Vagina (tissue), 2 donors: ENCODE data around the gene RAB3IL1. TPM values are rescaled to one million over a fixed set of nuclear protein-coding genes. Genes with fewer than 3 reads are reported as not detected.
"Not testable (repeated sequence)": the region's sequence is repeated elsewhere in the genome, so short reads cannot be mapped to it uniquely, and the experiment has no call there.

Source experiments
- DNase-seq, 2 donors: peaks; one replicate each; pipeline ENCODE4 v3.0.0-alpha.2; 2017; ENCODE audit errors: extremely low spot score in 2 of 2
- H3K27ac ChIP-seq: fragments of 200-600 bp; sonication (generic); one replicate; pipeline ENCODE4 v1.5.1; 2019
- H3K27me3 ChIP-seq: fragments of 200-600 bp; sonication (generic); one replicate; pipeline ENCODE4 v1.5.1; 2019
- H3K36me3 ChIP-seq, 2 donors: fragments of 200-600 bp; sonication (generic); one replicate each; pipeline ENCODE4 v1.5.1; 2017 to 2019
- H3K4me1 ChIP-seq: fragments of 200-600 bp; sonication (generic); one replicate; pipeline ENCODE4 v1.5.1; 2019
- H3K4me3 ChIP-seq, 2 donors: fragments of 200-600 bp; sonication (generic); 1 replicate in 1 of 2; 2 replicates in 1 of 2; pipeline ENCODE4 v1.5.1; 2016 to 2019
- H3K9me3 ChIP-seq: fragments of 200-600 bp; sonication (generic); one replicate; pipeline ENCODE4 v1.5.1; 2019
- POLR2A ChIP-seq, 2 donors: fragments of 450-650 bp; IDR thresholded peaks; one replicate each; pipeline ENCODE4 v1.6.1; 2017; ENCODE audit warnings: antibody characterized with exemption in 2 of 2, mild to moderate bottlenecking in 2 of 2, moderate library complexity in 2 of 2
- POLR2AphosphoS5 ChIP-seq, 2 donors: sonication (generic); formaldehyde crosslinking; IDR thresholded peaks; one replicate each; pipeline ENCODE4 v1.9.0; 2017; ENCODE audit warnings: antibody characterized with exemption in 2 of 2, mild to moderate bottlenecking in 2 of 2, low read depth in 1 of 2; ENCODE audit not compliant: insufficient read depth in 1 of 2
- intact Hi-C: fragments of 100-400 bp; cut with DNase I; formaldehyde crosslinking; loops from one replicate; pipeline ENCODE4 v1.15.1; 2023
- total RNA-seq: library from RNA; depleted of rRNA; stranded (reverse); fragments of >200 nt; gene quantifications from one replicate; pipeline ENCODE4 v1.2.3, GENCODE V29; 2016
- TF ChIP-seq, protein P1 (sequence below), 3 experiments: fragments of 450-650 bp in 2 of 3; fragments of 200-600 bp in 1 of 3; sonication (generic) in 1 of 3; IDR thresholded peaks; one replicate each; pipeline ENCODE4 v1.5.1; 2017 to 2019; ENCODE audit warnings: antibody characterized with exemption in 3 of 3, mild to moderate bottlenecking in 2 of 3, moderate library complexity in 2 of 3

RAB3IL1 gene
- total RNA-seq, 1 donor from 2014 or later, result 32.2 TPM

DNA sequence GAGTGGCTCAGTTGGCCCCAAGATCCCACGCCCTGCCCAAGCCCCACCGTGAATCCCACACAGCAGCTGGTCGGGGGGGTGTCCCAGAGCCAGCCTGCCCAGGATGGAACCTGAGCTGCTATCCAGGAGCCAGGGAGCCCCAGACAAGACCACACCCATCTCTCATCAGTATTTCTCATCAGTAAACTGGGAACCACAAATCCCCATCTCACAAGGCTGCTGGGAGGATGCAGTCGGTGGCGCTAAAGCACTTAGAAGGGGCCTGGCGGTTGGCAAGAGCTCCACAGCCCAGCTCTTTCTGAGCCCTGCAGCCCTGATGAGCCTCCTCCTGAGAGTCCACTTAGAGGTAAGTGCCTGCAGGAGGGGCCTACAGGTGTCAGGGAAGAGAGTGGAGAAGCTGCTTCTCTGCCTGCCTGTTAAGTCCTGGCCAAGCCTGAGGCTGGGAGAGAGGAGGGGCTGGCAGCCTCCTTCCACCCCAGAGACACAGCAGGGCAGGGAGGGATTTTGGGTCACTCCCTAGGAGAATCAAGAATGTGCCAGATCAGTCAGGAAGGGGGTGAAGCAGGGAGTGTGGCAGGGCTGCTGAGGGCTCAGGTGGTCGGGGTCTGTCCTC, 32.1 kb downstream of the RAB3IL1 start:
- intact Hi-C loops, result no loop called here
- no peak for DNase-seq
- TF ChIP-seq POLR2AphosphoS5 (IDR thresholded peaks at IDR 0.05; ENCODE audit: insufficient read depth in 1 of 2, low read depth in 1 of 2) (no peak), POLR2A (IDR thresholded peaks at IDR 0.05) (no peak)
- TF ChIP-seq, protein P1, sequence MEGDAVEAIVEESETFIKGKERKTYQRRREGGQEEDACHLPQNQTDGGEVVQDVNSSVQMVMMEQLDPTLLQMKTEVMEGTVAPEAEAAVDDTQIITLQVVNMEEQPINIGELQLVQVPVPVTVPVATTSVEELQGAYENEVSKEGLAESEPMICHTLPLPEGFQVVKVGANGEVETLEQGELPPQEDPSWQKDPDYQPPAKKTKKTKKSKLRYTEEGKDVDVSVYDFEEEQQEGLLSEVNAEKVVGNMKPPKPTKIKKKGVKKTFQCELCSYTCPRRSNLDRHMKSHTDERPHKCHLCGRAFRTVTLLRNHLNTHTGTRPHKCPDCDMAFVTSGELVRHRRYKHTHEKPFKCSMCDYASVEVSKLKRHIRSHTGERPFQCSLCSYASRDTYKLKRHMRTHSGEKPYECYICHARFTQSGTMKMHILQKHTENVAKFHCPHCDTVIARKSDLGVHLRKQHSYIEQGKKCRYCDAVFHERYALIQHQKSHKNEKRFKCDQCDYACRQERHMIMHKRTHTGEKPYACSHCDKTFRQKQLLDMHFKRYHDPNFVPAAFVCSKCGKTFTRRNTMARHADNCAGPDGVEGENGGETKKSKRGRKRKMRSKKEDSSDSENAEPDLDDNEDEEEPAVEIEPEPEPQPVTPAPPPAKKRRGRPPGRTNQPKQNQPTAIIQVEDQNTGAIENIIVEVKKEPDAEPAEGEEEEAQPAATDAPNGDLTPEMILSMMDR (IDR thresholded peaks at IDR 0.05), result no peak
- Histone ChIP-seq H3K4me3 (no peak overlapping the region), H3K27ac (no peak overlapping the region), H3K9me3 (no peaks in the 10 kb centered on the region), H3K27me3 (no peaks in the 10 kb centered on the region), H3K36me3 (no peaks in the 10 kb centered on the region), H3K4me1 (peaks cover 11% of the 10 kb centered on the region)

DNA sequence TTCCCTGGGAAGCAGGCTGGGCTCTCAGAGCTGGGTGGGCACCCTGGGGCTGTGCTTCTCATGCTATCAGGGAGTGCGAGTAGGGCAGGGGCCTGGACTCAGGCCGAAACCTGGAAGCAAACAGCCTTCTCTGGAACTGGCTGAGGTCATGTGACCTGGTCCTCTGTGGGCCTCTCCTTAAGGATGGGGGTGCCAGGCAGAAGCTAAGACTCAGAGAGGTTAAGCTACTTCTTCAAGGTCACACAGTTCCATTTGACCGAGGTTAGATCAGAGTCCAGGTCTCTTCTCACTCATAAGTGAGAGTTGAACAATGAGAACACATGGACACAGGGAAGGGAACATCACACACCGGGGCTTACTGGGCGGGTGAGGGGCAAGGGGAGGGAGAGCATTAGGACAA, 33.4 kb downstream of the RAB3IL1 start:
- Histone ChIP-seq H3K27ac (no peak overlapping the region), H3K27me3 (no peaks in the 10 kb centered on the region), H3K9me3 (no peaks in the 10 kb centered on the region), H3K4me3 (no peak overlapping the region), H3K36me3 (no peaks in the 10 kb centered on the region), H3K4me1 (peaks cover 5% of the 10 kb centered on the region)
- DNase-seq, result no peak
- TF ChIP-seq POLR2AphosphoS5 (IDR thresholded peaks at IDR 0.05; ENCODE audit: insufficient read depth in 1 of 2, low read depth in 1 of 2) (no peak), POLR2A (IDR thresholded peaks at IDR 0.05) (no peak)
- TF ChIP-seq, protein P1 (IDR thresholded peaks at IDR 0.05), result no peak
- intact Hi-C loops, result no loop called here

DNA sequence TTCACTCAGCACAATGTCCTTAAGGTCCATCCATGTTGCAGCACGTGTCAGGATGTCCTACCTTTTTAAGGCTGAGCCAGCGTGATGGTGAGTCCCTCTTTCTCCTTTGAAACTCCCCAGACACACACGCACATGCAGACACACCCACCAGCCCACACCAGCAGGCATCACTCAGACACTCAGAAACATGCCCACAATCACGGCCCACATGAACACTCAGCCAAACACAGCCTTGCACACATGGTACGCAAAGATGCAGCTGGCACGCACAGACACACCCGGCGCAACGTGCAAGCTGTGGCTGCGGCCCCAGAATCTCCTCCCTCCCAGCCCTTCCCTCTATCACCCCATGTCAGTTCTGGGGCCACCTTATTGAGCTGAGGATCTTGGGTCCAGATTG, 34.0 kb downstream of the RAB3IL1 start:
- H3K4me3 ChIP-seq, result no peak overlapping the region

DNA sequence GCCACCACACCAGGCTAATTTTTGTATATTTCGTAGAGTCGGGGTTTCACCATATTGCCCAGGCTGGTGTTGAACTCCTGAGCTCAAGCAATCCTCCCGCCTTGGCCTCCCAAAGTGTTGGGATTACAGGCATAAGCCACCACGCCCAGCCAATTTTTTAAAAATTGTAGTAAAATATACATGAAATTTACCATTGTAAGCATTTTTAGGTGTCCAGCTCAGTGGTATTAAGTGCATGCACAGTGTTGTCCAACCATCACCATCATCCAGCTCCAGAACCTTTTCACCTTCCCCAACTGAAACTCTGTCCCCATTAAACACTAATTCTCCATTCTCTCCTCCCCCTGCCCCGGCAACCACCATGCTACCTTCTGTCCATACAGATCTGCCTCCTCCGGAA, 34.5 kb downstream of the RAB3IL1 start:
- peaks cover 4% of the 10 kb centered on the region for H3K4me1 ChIP-seq
- H3K27ac ChIP-seq, result no peak overlapping the region
- no peak overlapping the region for H3K4me3 ChIP-seq
- H3K9me3 ChIP-seq, result no peaks in the 10 kb centered on the region
- H3K27me3 ChIP-seq, result no peaks in the 10 kb centered on the region
- no peaks in the 10 kb centered on the region for H3K36me3 ChIP-seq
- intact Hi-C loops, result no loop called here
- DNase-seq, result no peak
- no peak for TF ChIP-seq POLR2AphosphoS5 (IDR thresholded peaks at IDR 0.05; ENCODE audit: insufficient read depth in 1 of 2, low read depth in 1 of 2)
- no peak for TF ChIP-seq POLR2A (IDR thresholded peaks at IDR 0.05)
- TF ChIP-seq, protein P1 (IDR thresholded peaks at IDR 0.05), result no peak

More for the DNA sequence above, 34.0 kb downstream of the RAB3IL1 start:
- DNase-seq, result no peak
- H3K27me3 ChIP-seq, result no peaks in the 10 kb centered on the region
- H3K27ac ChIP-seq, result no peak overlapping the region
- no peaks in the 10 kb centered on the region for H3K9me3 ChIP-seq
- intact Hi-C loops, result no loop called here
- H3K36me3 ChIP-seq, result no peaks in the 10 kb centered on the region
- H3K4me1 ChIP-seq, result peaks cover 5% of the 10 kb centered on the region
- TF ChIP-seq POLR2AphosphoS5 (IDR thresholded peaks at IDR 0.05; ENCODE audit: insufficient read depth in 1 of 2, low read depth in 1 of 2) (no peak), POLR2A (IDR thresholded peaks at IDR 0.05) (no peak)
- TF ChIP-seq, protein P1 (IDR thresholded peaks at IDR 0.05), result no peak

DNA sequence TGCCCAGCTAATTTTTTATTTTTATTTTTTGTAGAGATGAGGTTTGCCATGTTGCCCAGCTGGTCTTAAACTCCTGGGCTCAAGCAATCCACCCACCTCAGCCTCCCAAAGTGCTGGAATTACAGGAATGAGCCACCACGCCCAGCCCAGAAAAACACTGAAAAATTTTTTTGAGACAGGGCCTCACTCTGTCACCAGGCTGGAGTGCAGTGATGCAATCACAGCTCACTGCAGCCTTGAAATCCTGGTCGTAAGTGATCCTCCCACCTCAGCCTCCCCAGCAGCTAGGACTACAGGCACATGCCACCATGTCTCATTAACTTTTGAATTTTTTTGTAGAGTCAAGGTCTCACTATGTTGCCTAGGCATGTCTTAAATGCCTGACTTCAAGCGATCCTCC, 35.1 kb downstream of the RAB3IL1 start:
- DNase-seq, H3K27me3 ChIP-seq, H3K36me3 ChIP-seq, H3K9me3 ChIP-seq, H3K4me3 ChIP-seq, H3K27ac ChIP-seq, intact Hi-C loops, H3K4me1 ChIP-seq: not testable (repeated sequence)
